ENCODE measurements around the gene DGCR6. TPM values are rescaled to one million over a fixed set of nuclear protein-coding genes. Genes with fewer than 3 reads are reported as not detected.
"Not testable (repeated sequence)": the region's sequence is repeated elsewhere in the genome, so short reads cannot be mapped to it uniquely, and the experiment has no call there.

DGCR6 gene
- total and polyA plus RNA-seq, 10 of the 15 experiments (the other 5 are each of a cell fraction or from before 2014, with no cell fraction given): 0.06 to 0.54 (median 0.16) TPM; not detected in 2

- TF ChIP-seq ETV6 (conservative IDR thresholded peaks at IDR 0.05 in 1 of 2, IDR thresholded peaks at IDR 0.05 in 1 of 2; ENCODE audit: borderline replicate concordance in 1 of 2, low read depth in 1 of 2) (no peak), ASH2L (IDR thresholded peaks at IDR 0.05; ENCODE audit: borderline replicate concordance, low read depth) (no peak), TAF1 (IDR thresholded peaks at IDR 0.05; ENCODE audit: borderline replicate concordance, low read depth, low read length) (no peak), ZNF217 (IDR thresholded peaks at IDR 0.05) (no peak), IRF4 (IDR thresholded peaks at IDR 0.05; ENCODE audit: low read depth, low read length) (no peak), SKIL (IDR thresholded peaks at IDR 0.05; ENCODE audit: low read depth, poor library complexity, severe bottlenecking) (no peak), FOXK2 (IDR thresholded peaks at IDR 0.05) (no peak)
Observed at GRCh38 chr22:18888115-18888514, 18.0 kb upstream of the DGCR6 start (continued).

- H3K79me2 ChIP-seq (ENCODE audit: control insufficient read depth, insufficient read depth, low read length); H3K27me3 ChIP-seq (replicated peaks in 1 of 2; ENCODE audit: control insufficient read depth in 2 of 2, insufficient read depth in 2 of 2, low read length in 1 of 2); POLR2A ChIA-PET; SMC1A ChIA-PET (ENCODE audit: uncharacterized antibody, unreplicated experiment); H2AFZ ChIP-seq (ENCODE audit: control insufficient read depth, low read depth, low read length); H4K20me1 ChIP-seq (ENCODE audit: control insufficient read depth, insufficient read depth); H3K9ac ChIP-seq (ENCODE audit: control insufficient read depth, insufficient read depth, low read length); in situ Hi-C loops (cut with MboI); H3K9me3 ChIP-seq (replicated peaks; ENCODE audit: control insufficient read depth, insufficient read depth, low read length); BruUV-seq (replicated peaks); H3K4me1 ChIP-seq (ENCODE audit: control insufficient read depth, insufficient read depth, low read length); DNase-seq (ENCODE audit: low read depth, low spot score); H3K27ac ChIP-seq (ENCODE audit: control insufficient read depth, insufficient read depth); ATAC-seq; H3K36me3 ChIP-seq (ENCODE audit: control insufficient read depth in 2 of 2, insufficient read depth in 2 of 2, low read length in 1 of 2); RAD21 ChIA-PET (ENCODE audit: unreplicated experiment); CTCF ChIA-PET; intact Hi-C loops (cut with micrococcal nuclease; ENCODE audit: unreplicated experiment); H3K4me2 ChIP-seq (ENCODE audit: control insufficient read depth, insufficient read depth); H3K4me3 ChIP-seq: not testable (repeated sequence)
- WGBS (ENCODE audit: insufficient coverage, insufficient replicate concordance, low lambda C conversion rate, missing lambda C conversion rate): no CpG with 5 or more reads among the region's 5 CpGs
- FAIRE-seq: peak; percentile 89
Observed at GRCh38 chr22:18890510-18891192, 15.5 kb upstream of the DGCR6 start.

DNA sequence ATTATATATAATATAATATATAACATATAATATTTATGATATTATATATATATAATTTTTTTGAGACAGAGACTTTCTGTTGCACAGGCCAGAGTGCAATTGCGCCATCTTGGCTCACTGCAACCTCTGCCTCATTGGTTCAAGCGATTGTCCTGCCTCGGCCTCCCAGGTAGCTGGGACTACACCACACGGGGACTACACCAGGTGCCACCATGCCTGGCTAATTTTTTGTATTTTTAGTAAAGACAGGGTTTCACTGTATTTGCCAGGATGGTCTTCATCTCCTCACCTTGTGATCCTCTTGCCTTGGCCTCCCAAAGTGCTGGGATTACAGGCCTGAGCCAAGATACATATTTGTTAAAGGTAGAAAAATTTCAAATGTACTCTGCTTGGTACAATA, 12.3 kb upstream of the DGCR6 start:
- ATAC-seq; in situ Hi-C loops (cut with MboI); H3K27me3 ChIP-seq (replicated peaks in 1 of 2; ENCODE audit: control insufficient read depth in 2 of 2, insufficient read depth in 2 of 2, low read length in 1 of 2); RAD21 ChIA-PET (ENCODE audit: unreplicated experiment); H3K27ac ChIP-seq (ENCODE audit: control insufficient read depth, insufficient read depth); H3K4me1 ChIP-seq (ENCODE audit: control insufficient read depth, insufficient read depth, low read length); H3K4me2 ChIP-seq (ENCODE audit: control insufficient read depth, insufficient read depth); DNase-seq (ENCODE audit: low read depth, low spot score); SMC1A ChIA-PET (ENCODE audit: uncharacterized antibody, unreplicated experiment); BruUV-seq (replicated peaks); H3K9me3 ChIP-seq (replicated peaks; ENCODE audit: control insufficient read depth, insufficient read depth, low read length); H4K20me1 ChIP-seq (ENCODE audit: control insufficient read depth, insufficient read depth); POLR2A ChIA-PET; H3K4me3 ChIP-seq; intact Hi-C loops (cut with micrococcal nuclease; ENCODE audit: unreplicated experiment); H3K36me3 ChIP-seq (ENCODE audit: control insufficient read depth in 2 of 2, insufficient read depth in 2 of 2, low read length in 1 of 2); H3K9ac ChIP-seq (ENCODE audit: control insufficient read depth, insufficient read depth, low read length); H2AFZ ChIP-seq (ENCODE audit: control insufficient read depth, low read depth, low read length); CTCF ChIA-PET; H3K79me2 ChIP-seq (ENCODE audit: control insufficient read depth, insufficient read depth, low read length); FAIRE-seq: not testable (repeated sequence)
- no CpG with 5 or more reads among the region's 4 CpGs for WGBS (ENCODE audit: insufficient coverage, insufficient replicate concordance, low lambda C conversion rate, missing lambda C conversion rate)
